IPS-11a (cell line): Measurements from ENCODE around the gene C19orf47.
"Not testable (repeated sequence)": the region's sequence is repeated elsewhere in the genome, so short reads cannot be mapped to it uniquely, and the experiment has no call there.

Experiments used
- H3K4me3 ChIP-seq: one replicate; pipeline ENCODE4 v1.5.1; 2013; ENCODE audit warnings: low read depth, low read length, control low read depth

The C19orf47 gene

GRCh38 chr19:40355975-40356680 lies 7.9 kb upstream of the C19orf47 start:
- no peak overlapping the region for H3K4me3 ChIP-seq

GRCh38 chr19:40348961-40349507 lies 837 bp upstream of the C19orf47 start:
- H3K4me3 ChIP-seq = peak overlapping the region; percentile 94

GRCh38 chr19:40344422-40344821 lies 3.8 kb downstream of the C19orf47 start:
- no peak overlapping the region for H3K4me3 ChIP-seq

- no peak overlapping the region for H3K4me3 ChIP-seq
Measured at GRCh38 chr19:40342644-40343311, 5.4 kb downstream of the C19orf47 start.

GRCh38 chr19:40341601-40342482 lies 6.4 kb downstream of the C19orf47 start:
- H3K4me3 ChIP-seq = no peak overlapping the region

- H3K4me3 ChIP-seq = no peak overlapping the region
Measured at GRCh38 chr19:40339018-40339728, 9.0 kb downstream of the C19orf47 start.

- H3K4me3 ChIP-seq = no peak overlapping the region
Measured at GRCh38 chr19:40337594-40337993, 10.6 kb downstream of the C19orf47 start.

- no peak overlapping the region for H3K4me3 ChIP-seq
Measured at GRCh38 chr19:40337107-40337506, 11.1 kb downstream of the C19orf47 start.

- no peak overlapping the region for H3K4me3 ChIP-seq
Measured at GRCh38 chr19:40336601-40336900, 11.6 kb downstream of the C19orf47 start.

GRCh38 chr19:40335855-40336600 lies 12.2 kb downstream of the C19orf47 start:
- no peak overlapping the region for H3K4me3 ChIP-seq

GRCh38 chr19:40335101-40335500 lies 13.1 kb downstream of the C19orf47 start:
- H3K4me3 ChIP-seq = no peak overlapping the region

GRCh38 chr19:40333083-40333482 lies 15.1 kb downstream of the C19orf47 start:
- not testable (repeated sequence) for H3K4me3 ChIP-seq

- H3K4me3 ChIP-seq = no peak overlapping the region
Measured at GRCh38 chr19:40332669-40333068, 15.5 kb downstream of the C19orf47 start.

GRCh38 chr19:40331052-40331451 lies 17.1 kb downstream of the C19orf47 start:
- H3K4me3 ChIP-seq = no peak overlapping the region

GRCh38 chr19:40326201-40326600 lies 22.0 kb downstream of the C19orf47 start:
- no peak overlapping the region for H3K4me3 ChIP-seq

- H3K4me3 ChIP-seq = no peak overlapping the region
Measured at GRCh38 chr19:40323705-40324104, 24.5 kb downstream of the C19orf47 start.

- no peak overlapping the region for H3K4me3 ChIP-seq
Measured at GRCh38 chr19:40322951-40323615, 25.1 kb downstream of the C19orf47 start.

GRCh38 chr19:40322271-40322610 lies 26.0 kb downstream of the C19orf47 start:
- H3K4me3 ChIP-seq = no peak overlapping the region

GRCh38 chr19:40321566-40322270 lies 26.5 kb downstream of the C19orf47 start:
- H3K4me3 ChIP-seq = no peak overlapping the region
